ENCODE measurements around the gene DHCR7. TPM values are rescaled to one million over a fixed set of nuclear protein-coding genes. Genes with fewer than 3 reads are reported as not detected.
A peak's percentile ranks its signal among the peaks of the same experiment; 100 is the strongest.

DHCR7 gene
- total and polyA plus RNA-seq, 9 donors = 25.3 to 264 (median 51.1) TPM

DNA sequence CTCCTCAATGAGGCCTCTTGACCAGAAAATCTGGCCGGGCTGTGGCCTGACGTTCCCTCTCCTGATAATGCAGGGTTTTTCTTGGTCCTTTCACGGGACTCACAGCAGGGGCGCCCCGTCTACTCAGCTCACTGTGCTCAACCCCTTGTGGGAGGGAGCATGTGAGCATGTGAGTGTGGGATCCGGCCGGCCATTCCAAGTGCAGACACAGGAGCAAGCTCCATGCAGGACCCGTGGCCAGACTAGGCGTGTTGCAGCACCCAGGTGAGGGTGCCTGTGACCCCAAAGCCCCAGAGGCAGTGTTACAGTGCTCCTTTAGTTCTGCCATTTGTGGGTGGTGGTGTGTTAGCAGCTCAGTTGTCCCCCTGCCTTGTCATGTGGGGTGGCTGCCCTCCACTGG is 18.0 kb downstream of the DHCR7 start:
- intact Hi-C loops (cut with DNase I) = no loop called here
- WGBS, 3 donors = 95 to 98% (median 95%) methylated on average over 9 of the region's 9 CpGs

DNA sequence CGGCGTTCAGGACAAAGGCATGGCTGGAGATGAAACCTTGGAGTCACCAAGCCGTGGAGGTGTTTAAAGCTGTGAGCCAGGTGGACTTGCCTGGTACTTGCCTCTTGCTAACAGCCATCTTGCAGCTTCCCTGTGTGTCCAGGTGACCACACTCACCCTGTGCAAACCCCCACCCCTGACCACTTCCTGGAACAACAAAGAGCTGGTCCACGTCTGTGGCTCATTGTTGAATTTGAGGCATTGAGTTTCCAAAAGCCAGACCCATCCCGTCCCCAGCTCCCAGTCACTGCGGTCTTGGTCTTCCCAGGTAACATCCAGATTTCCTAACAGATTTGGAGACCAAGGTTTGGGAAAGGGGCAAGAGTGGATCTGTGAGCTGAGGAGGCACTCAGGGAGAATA is 18.5 kb downstream of the DHCR7 start:
- Histone ChIP-seq H3K4me3 (no peak overlapping the region), H3K27ac (peak overlapping the region in 1 of 2 donors; percentile 63), H3K9me3 (no peaks in the 10 kb centered on the region), H3K27me3 (no peaks in the 10 kb centered on the region), H3K36me3 (no peaks in the 10 kb centered on the region), H3K4me1 (ENCODE audit: insufficient read depth) (peaks cover 15% of the 10 kb centered on the region)
- no peak for TF ChIP-seq POLR2A (IDR thresholded peaks at IDR 0.05)
- TF ChIP-seq, protein P1, sequence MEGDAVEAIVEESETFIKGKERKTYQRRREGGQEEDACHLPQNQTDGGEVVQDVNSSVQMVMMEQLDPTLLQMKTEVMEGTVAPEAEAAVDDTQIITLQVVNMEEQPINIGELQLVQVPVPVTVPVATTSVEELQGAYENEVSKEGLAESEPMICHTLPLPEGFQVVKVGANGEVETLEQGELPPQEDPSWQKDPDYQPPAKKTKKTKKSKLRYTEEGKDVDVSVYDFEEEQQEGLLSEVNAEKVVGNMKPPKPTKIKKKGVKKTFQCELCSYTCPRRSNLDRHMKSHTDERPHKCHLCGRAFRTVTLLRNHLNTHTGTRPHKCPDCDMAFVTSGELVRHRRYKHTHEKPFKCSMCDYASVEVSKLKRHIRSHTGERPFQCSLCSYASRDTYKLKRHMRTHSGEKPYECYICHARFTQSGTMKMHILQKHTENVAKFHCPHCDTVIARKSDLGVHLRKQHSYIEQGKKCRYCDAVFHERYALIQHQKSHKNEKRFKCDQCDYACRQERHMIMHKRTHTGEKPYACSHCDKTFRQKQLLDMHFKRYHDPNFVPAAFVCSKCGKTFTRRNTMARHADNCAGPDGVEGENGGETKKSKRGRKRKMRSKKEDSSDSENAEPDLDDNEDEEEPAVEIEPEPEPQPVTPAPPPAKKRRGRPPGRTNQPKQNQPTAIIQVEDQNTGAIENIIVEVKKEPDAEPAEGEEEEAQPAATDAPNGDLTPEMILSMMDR (IDR thresholded peaks at IDR 0.05) = no peak
- no peak for TF ChIP-seq EP300 (IDR thresholded peaks at IDR 0.05)
- intact Hi-C loops (cut with DNase I) = no loop called here
- no peak for DNase-seq
- WGBS, 3 donors = 92 to 99% (median 94%) methylated on average over 6 of the region's 6 CpGs

More for the DNA sequence above, 18.0 kb downstream of the DHCR7 start:
- H3K27me3 ChIP-seq = no peaks in the 10 kb centered on the region
- TF ChIP-seq POLR2A (IDR thresholded peaks at IDR 0.05) (no peak), EP300 (IDR thresholded peaks at IDR 0.05) (no peak)
- TF ChIP-seq, protein P1 (IDR thresholded peaks at IDR 0.05) = no peak
- no peak overlapping the region for H3K27ac ChIP-seq
- no peaks in the 10 kb centered on the region for H3K9me3 ChIP-seq
- H3K4me1 ChIP-seq (ENCODE audit: insufficient read depth) = peaks cover 15% of the 10 kb centered on the region
- no peak for DNase-seq
- H3K36me3 ChIP-seq = no peaks in the 10 kb centered on the region
- H3K4me3 ChIP-seq = no peak overlapping the region

DNA sequence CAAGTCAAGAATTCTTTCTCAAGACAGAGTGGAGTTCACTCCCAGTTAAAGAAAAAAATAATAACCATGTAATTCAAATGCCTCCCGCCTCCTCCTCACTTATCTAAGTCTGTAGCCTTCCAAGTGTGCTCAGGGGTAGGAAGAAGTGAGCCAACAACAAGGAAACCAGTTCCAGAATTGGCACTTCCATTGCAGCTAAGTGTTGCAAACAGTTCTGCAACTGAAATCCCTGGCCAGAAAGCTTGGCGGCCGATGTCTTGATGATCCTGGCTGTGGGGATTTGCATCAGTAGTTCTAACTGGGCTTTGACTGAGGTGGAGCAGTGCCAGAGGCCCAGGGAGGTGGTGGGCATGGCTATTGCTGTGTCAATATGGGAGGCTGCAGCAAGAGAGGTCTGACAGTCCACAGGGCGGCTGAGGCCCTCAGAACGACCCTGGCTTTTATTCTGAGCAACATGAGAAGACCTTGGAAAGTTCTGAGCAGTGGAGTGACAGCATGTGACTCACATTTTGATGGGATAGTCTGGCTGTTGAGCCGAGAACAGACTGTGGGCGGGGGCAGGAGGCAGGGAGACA is 19.2 kb downstream of the DHCR7 start:
- DNase-seq = peak; percentile 61 to 84 (median 78)

DNA sequence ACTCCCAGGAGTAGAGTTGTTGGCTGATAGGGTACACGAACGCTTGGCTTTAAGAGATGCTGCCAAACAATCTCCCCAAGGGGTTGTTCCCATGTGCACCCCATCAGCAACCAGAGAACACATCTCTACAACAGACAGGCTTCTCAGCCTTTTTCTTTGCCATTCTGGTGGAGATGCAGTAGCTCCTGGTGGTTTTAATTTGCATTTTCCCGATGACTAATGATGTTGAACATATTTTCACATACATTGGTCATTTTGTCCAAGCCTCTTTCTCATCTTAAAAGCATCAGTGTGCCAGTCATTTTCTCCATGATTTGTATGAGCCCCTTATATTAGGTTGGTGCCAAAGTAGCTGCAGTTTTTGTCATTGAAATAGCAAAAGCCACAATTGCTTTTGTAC is 21.8 kb downstream of the DHCR7 start:
- intact Hi-C loops (cut with DNase I) = no loop called here
- Histone ChIP-seq H3K36me3 (no peaks in the 10 kb centered on the region), H3K27me3 (no peaks in the 10 kb centered on the region), H3K4me1 (ENCODE audit: insufficient read depth) (peaks cover 10% of the 10 kb centered on the region), H3K9me3 (no peaks in the 10 kb centered on the region), H3K4me3 (no peak overlapping the region), H3K27ac (no peak overlapping the region)
- TF ChIP-seq EP300 (IDR thresholded peaks at IDR 0.05) (no peak), POLR2A (IDR thresholded peaks at IDR 0.05) (no peak)
- TF ChIP-seq, protein P1 (IDR thresholded peaks at IDR 0.05) = no peak
- DNase-seq = no peak
- 80 to 87% (median 85%) methylated on average over 3 of the region's 3 CpGs for WGBS, 3 donors

More for the DNA sequence above, 19.2 kb downstream of the DHCR7 start:
- no peak for TF ChIP-seq POLR2A (IDR thresholded peaks at IDR 0.05)
- TF ChIP-seq, protein P1 (IDR thresholded peaks at IDR 0.05) = no peak
- no peak for TF ChIP-seq EP300 (IDR thresholded peaks at IDR 0.05)
- intact Hi-C loops (cut with DNase I) = no loop called here
- H3K27me3 ChIP-seq = no peaks in the 10 kb centered on the region
- no peak overlapping the region for H3K4me3 ChIP-seq
- WGBS, 3 donors = 23 to 29% (median 28%) methylated on average over 7 of the region's 7 CpGs
- no peaks in the 10 kb centered on the region for H3K36me3 ChIP-seq
- H3K27ac ChIP-seq = peak overlapping the region in 1 of 2 donors; percentile 63
- H3K4me1 ChIP-seq (ENCODE audit: insufficient read depth) = peaks cover 15% of the 10 kb centered on the region
- H3K9me3 ChIP-seq = no peaks in the 10 kb centered on the region

Measured in ovary (tissue), 9 donors.